GM12865 (cell line): ENCODE measurements around the gene FGF21.
"Not testable (repeated sequence)": the region's sequence is repeated elsewhere in the genome, so short reads cannot be mapped to it uniquely, and the experiment has no call there.

Experiments used
- DNase-seq: peaks from one replicate; pipeline ENCODE4 v3.0.0; 2010; ENCODE audit warnings: low read depth
- H3K4me3 ChIP-seq: 2 replicates; pipeline ENCODE4 v1.5.1; 2011; ENCODE audit warnings: mild to moderate bottlenecking, low read depth, low read length, control low read depth
- CTCF ChIP-seq: IDR thresholded peaks from 2 replicates; pipeline ENCODE4 v1.5.1; 2011; ENCODE audit warnings: low read length, control low read depth, low read depth, inconsistent platforms; ENCODE audit not compliant: insufficient read depth; ENCODE audit errors: missing control alignments

The FGF21 gene

GRCh38 chr19:48714759-48715675 is 40.3 kb upstream of the FGF21 start:
- H3K4me3 ChIP-seq, result peak overlapping the region; percentile 73
- no peak for TF ChIP-seq CTCF
- no peak for DNase-seq

- DNase-seq, result no peak
- no peak overlapping the region for H3K4me3 ChIP-seq
- no peak for TF ChIP-seq CTCF
These were observed 39.6 kb upstream of the FGF21 start for GRCh38 chr19:48715681-48716171.

GRCh38 chr19:48716562-48717291 is 38.6 kb upstream of the FGF21 start:
- TF ChIP-seq CTCF, result no peak
- H3K4me3 ChIP-seq, result no peak overlapping the region
- DNase-seq, result no peak

- not testable (repeated sequence) for H3K4me3 ChIP-seq, DNase-seq
These were observed 37.2 kb upstream of the FGF21 start for GRCh38 chr19:48718106-48718505.

DNA sequence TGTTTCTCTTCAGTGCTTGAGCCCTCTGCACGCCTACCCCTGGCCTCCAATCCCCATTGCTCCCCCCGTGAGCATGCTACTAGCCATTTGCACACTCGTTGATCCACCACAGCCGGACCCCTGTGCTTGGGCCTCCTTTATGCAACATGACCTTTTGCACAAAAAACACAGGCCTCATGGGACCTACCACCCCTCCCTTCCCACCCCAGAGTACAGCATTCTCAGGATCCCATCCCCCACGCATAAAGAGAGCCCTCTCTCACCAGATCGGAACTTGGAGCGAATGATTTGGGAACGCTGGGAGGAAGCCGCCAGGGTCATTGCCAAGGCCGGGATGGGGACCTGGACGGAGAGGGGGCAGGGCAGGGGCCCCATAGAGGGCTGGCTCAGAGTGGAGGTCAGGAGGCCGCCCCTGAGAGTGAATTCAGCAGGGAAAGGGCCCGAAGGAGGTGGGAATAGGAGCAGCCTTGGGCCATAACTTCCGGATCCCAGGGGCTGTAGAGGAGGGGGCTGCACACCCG is 36.6 kb upstream of the FGF21 start:
- TF ChIP-seq CTCF, result no peak

GRCh38 chr19:48719263-48720171 is 35.8 kb upstream of the FGF21 start, which contains the start of gene MAMSTR:
MAMSTR (minus strand) TSS chr19:48719725; CDS start chr19:48719031, 694 bp downstream.
- peak within 1 kb of the TSS; percentile 57 for H3K4me3 ChIP-seq
- TF ChIP-seq CTCF, result no peak

More for the DNA sequence above, 36.6 kb upstream of the FGF21 start:
- no peak overlapping the region for H3K4me3 ChIP-seq
- no peak for DNase-seq

More at GRCh38 chr19:48719263-48720171, 35.8 kb upstream of the FGF21 start, which contains the start of gene MAMSTR:
- DNase-seq, result no peak
